ENCODE results near the gene COL23A1. TPM values are rescaled to one million over a fixed set of nuclear protein-coding genes. Genes with fewer than 3 reads are reported as not detected.

COL23A1 gene
- total RNA-seq, 2 experiments from 2014 or later = 0.11 TPM; not detected in 1

GRCh38 chr5:178274781-178275537, 315.2 kb downstream of the COL23A1 start:
- POLR2A ChIA-PET = no interaction called here
- Mint-ChIP-seq H3K27ac (no peak overlapping the region), H3K9me3 (no peaks in the 10 kb centered on the region), H3K4me1 (ENCODE audit: low read depth) (peaks cover 4% of the 10 kb centered on the region), H3K36me3 (ENCODE audit: low read depth) (no peaks in the 10 kb centered on the region), H3K27me3 (no peaks in the 10 kb centered on the region), H3K4me3 (no peak overlapping the region)
- intact Hi-C loops (cut with micrococcal nuclease) = no loop called here
- TF ChIP-seq, protein P1, sequence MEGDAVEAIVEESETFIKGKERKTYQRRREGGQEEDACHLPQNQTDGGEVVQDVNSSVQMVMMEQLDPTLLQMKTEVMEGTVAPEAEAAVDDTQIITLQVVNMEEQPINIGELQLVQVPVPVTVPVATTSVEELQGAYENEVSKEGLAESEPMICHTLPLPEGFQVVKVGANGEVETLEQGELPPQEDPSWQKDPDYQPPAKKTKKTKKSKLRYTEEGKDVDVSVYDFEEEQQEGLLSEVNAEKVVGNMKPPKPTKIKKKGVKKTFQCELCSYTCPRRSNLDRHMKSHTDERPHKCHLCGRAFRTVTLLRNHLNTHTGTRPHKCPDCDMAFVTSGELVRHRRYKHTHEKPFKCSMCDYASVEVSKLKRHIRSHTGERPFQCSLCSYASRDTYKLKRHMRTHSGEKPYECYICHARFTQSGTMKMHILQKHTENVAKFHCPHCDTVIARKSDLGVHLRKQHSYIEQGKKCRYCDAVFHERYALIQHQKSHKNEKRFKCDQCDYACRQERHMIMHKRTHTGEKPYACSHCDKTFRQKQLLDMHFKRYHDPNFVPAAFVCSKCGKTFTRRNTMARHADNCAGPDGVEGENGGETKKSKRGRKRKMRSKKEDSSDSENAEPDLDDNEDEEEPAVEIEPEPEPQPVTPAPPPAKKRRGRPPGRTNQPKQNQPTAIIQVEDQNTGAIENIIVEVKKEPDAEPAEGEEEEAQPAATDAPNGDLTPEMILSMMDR (IDR thresholded peaks at IDR 0.05) = no peak
- CTCF ChIA-PET = interaction anchor here (1.2 to 6.3 kb wide), 2 partner anchors 7 to 315 kb away, joined by 5 to 35 read pairs; partner anchors contain the start of gene COL23A1
- no peak for ATAC-seq
- no peak for DNase-seq

DNA sequence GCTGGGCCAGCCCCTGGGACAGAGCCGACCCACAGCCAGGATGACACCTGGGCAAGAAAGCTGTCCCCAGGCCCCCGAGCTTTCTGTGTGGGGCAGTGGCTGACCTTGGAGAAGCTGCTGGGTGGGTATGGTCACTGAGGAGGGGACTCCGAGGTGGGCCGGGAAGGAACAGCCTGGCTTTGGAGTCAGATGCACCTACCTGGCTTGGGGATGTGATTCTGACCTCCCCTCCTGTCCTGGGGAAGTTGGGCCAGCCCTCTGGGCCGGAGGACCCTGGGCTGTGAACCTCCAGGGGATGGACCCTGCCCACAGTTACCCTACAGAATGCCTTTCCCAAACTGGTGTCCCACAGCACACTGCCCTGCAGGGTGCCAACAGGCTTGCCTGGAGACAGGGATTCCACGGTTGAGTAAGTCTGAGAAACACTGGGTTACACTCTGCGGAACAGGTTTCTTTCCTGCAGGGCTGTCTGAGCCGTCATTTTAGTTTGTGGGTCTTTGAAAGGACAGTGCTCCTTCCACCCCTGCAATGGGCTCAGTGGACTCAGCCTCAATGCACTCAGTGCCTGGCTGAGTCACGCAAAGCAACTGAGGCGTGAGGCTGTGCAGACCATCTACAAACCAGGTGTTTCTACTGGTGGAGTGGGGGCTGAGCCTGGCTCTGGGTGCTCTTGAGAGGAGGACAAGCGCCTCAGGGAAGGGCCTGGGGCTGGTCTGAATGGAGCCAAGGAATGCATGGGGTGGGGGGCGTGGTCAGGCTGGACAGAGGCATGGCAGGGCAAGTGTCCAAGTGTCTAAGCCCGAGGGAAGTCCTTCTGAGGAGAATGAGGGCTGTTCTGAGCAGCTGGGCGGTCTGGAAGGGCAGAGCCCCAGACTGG, 316.3 kb downstream of the COL23A1 start:
- Mint-ChIP-seq H3K4me1 (ENCODE audit: low read depth) (no peaks in the 10 kb centered on the region), H3K9me3 (no peaks in the 10 kb centered on the region), H3K27me3 (no peaks in the 10 kb centered on the region), H3K27ac (no peak overlapping the region), H3K36me3 (ENCODE audit: low read depth) (no peaks in the 10 kb centered on the region), H3K4me3 (no peak overlapping the region)
- ATAC-seq (no peak), DNase-seq (no peak)
- intact Hi-C loops (cut with micrococcal nuclease) = no loop called here
- POLR2A ChIA-PET = no interaction called here
- TF ChIP-seq, protein P1 (IDR thresholded peaks at IDR 0.05) = no peak
- CTCF ChIA-PET = interaction anchor here (6.3 kb wide), 1 partner anchor 8 kb away, joined by 35 read pairs; no protein-coding TSS in a partner anchor

- TF ChIP-seq, protein P1 (IDR thresholded peaks at IDR 0.05) = no peak
- POLR2A ChIA-PET = no interaction called here
Measured at GRCh38 chr5:178273041-178273440, 317.2 kb downstream of the COL23A1 start.

GRCh38 chr5:178272591-178272990, 317.6 kb downstream of the COL23A1 start:
- Mint-ChIP-seq H3K9me3 (no peaks in the 10 kb centered on the region), H3K27me3 (no peaks in the 10 kb centered on the region), H3K4me3 (no peak overlapping the region), H3K27ac (no peak overlapping the region), H3K36me3 (ENCODE audit: low read depth) (no peaks in the 10 kb centered on the region), H3K4me1 (ENCODE audit: low read depth) (no peaks in the 10 kb centered on the region)
- DNase-seq = no peak
- POLR2A ChIA-PET = no interaction called here
- no peak for ATAC-seq
- TF ChIP-seq, protein P1 (IDR thresholded peaks at IDR 0.05) = no peak
- intact Hi-C loops (cut with micrococcal nuclease) = no loop called here
- CTCF ChIA-PET = interaction anchor here (6.3 kb wide), 1 partner anchor 9 kb away, joined by 35 read pairs; no protein-coding TSS in a partner anchor

More at GRCh38 chr5:178273041-178273440, 317.2 kb downstream of the COL23A1 start:
- no peak for ATAC-seq
- H3K36me3 Mint-ChIP-seq (ENCODE audit: low read depth) = no peaks in the 10 kb centered on the region
- intact Hi-C loops (cut with micrococcal nuclease) = no loop called here
- H3K27ac Mint-ChIP-seq = no peak overlapping the region
- no peaks in the 10 kb centered on the region for H3K4me1 Mint-ChIP-seq (ENCODE audit: low read depth)
- DNase-seq = no peak
- H3K9me3 Mint-ChIP-seq = no peaks in the 10 kb centered on the region
- no peak overlapping the region for H3K4me3 Mint-ChIP-seq
- CTCF ChIA-PET = interaction anchor here (6.3 kb wide), 1 partner anchor 9 kb away, joined by 35 read pairs; no protein-coding TSS in a partner anchor
- H3K27me3 Mint-ChIP-seq = no peaks in the 10 kb centered on the region
